Nephron (organoid): ENCODE measurements around the gene ACR.
"Not testable (repeated sequence)": the region's sequence is repeated elsewhere in the genome, so short reads cannot be mapped to it uniquely, and the experiment has no call there.

Experiments used
- H3K27ac Mint-ChIP-seq, 3 experiments: 2 replicates each; pipeline ENCODE4 v1.8.0; 2020; ENCODE audit warnings: mixed read lengths in 3 of 3, mild to moderate bottlenecking in 2 of 3, moderate library complexity in 1 of 3
- H3K27me3 Mint-ChIP-seq: 2 replicates; pipeline ENCODE4 v1.8.0; 2021; ENCODE audit warnings: low read depth, mild to moderate bottlenecking, moderate library complexity, mixed read lengths
- H3K36me3 Mint-ChIP-seq: 2 replicates; pipeline ENCODE4 v1.8.0; 2020; ENCODE audit warnings: low read depth, mixed read lengths
- H3K4me1 Mint-ChIP-seq: 2 replicates; pipeline ENCODE4 v1.8.0; 2020; ENCODE audit warnings: mixed read lengths
- H3K4me3 Mint-ChIP-seq, 3 experiments: 2 replicates each; pipeline ENCODE4 v1.8.0; 2020; ENCODE audit warnings: mild to moderate bottlenecking in 3 of 3, mixed read lengths in 3 of 3, moderate library complexity in 2 of 3
- H3K9me3 Mint-ChIP-seq: 2 replicates; pipeline ENCODE4 v1.8.0; 2020; ENCODE audit warnings: mixed read lengths
- TF ChIP-seq, protein P1 (sequence below), 3 experiments: fragments of 200-600 bp; sonication (generic); IDR thresholded peaks; one replicate each; pipeline ENCODE4 v1.5.0; 2021; ENCODE audit warnings: antibody characterized with exemption in 3 of 3; ENCODE audit not compliant: unreplicated experiment in 3 of 3

ACR gene

GRCh38 chr22:50734986-50735738, 2.8 kb upstream of the ACR start:
- TF ChIP-seq, protein P1, sequence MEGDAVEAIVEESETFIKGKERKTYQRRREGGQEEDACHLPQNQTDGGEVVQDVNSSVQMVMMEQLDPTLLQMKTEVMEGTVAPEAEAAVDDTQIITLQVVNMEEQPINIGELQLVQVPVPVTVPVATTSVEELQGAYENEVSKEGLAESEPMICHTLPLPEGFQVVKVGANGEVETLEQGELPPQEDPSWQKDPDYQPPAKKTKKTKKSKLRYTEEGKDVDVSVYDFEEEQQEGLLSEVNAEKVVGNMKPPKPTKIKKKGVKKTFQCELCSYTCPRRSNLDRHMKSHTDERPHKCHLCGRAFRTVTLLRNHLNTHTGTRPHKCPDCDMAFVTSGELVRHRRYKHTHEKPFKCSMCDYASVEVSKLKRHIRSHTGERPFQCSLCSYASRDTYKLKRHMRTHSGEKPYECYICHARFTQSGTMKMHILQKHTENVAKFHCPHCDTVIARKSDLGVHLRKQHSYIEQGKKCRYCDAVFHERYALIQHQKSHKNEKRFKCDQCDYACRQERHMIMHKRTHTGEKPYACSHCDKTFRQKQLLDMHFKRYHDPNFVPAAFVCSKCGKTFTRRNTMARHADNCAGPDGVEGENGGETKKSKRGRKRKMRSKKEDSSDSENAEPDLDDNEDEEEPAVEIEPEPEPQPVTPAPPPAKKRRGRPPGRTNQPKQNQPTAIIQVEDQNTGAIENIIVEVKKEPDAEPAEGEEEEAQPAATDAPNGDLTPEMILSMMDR (IDR thresholded peaks at IDR 0.05; ENCODE audit: unreplicated experiment in 3 of 3), result no peak
- H3K4me1 Mint-ChIP-seq, result peaks cover 8% of the 10 kb centered on the region
- no peak overlapping the region for H3K4me3 Mint-ChIP-seq
- no peak overlapping the region for H3K27ac Mint-ChIP-seq
- H3K36me3 Mint-ChIP-seq, result no peaks in the 10 kb centered on the region
- no peaks in the 10 kb centered on the region for H3K9me3 Mint-ChIP-seq
- peaks cover 14% of the 10 kb centered on the region for H3K27me3 Mint-ChIP-seq

DNA sequence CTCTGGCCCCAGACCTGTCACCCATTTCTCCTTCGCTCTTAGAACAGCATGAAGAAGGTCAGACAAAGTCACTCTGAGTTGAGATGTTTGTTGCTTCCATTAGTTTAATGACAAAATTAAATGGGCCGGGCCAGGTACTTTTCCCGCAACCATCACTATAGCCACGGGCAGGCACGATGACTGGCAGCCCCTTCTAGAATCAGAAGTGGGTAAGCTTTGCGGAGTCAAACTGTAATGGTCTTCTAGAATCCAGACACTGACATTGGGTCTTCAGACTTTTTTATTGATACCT, 2.3 kb upstream of the ACR start:
- Mint-ChIP-seq H3K4me3 (no peak overlapping the region), H3K4me1 (peaks cover 8% of the 10 kb centered on the region), H3K27me3 (peaks cover 18% of the 10 kb centered on the region), H3K27ac (no peak overlapping the region), H3K9me3 (no peaks in the 10 kb centered on the region), H3K36me3 (no peaks in the 10 kb centered on the region)
- TF ChIP-seq, protein P1 (IDR thresholded peaks at IDR 0.05; ENCODE audit: unreplicated experiment in 3 of 3), result no peak

GRCh38 chr22:50738649-50739227, 734 bp downstream of the ACR start:
- no peak overlapping the region for H3K4me3 Mint-ChIP-seq
- H3K9me3 Mint-ChIP-seq, result no peaks in the 10 kb centered on the region
- H3K27me3 Mint-ChIP-seq, result peaks cover 20% of the 10 kb centered on the region
- TF ChIP-seq, protein P1 (IDR thresholded peaks at IDR 0.05; ENCODE audit: unreplicated experiment in 3 of 3), result no peak
- H3K36me3 Mint-ChIP-seq, result no peaks in the 10 kb centered on the region
- no peak overlapping the region for H3K27ac Mint-ChIP-seq
- peaks cover 2% of the 10 kb centered on the region for H3K4me1 Mint-ChIP-seq

DNA sequence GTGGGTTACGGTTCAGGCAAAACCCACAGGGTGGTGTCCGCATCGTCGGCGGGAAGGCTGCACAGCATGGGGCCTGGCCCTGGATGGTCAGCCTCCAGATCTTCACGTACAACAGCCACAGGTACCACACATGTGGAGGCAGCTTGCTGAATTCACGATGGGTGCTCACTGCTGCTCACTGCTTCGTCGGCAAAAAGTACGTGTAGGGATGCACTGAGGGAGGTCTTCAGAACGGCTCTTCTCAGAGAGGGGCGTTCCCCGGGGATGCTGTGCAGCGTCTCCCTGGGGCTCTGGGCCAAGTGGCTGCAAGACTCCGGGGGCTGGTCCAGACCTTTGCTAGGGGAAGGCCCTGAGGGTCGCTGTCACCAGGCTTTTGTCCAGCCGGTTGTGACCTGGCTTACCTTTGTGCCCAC, 1.3 kb downstream of the ACR start:
- no peaks in the 10 kb centered on the region for H3K36me3 Mint-ChIP-seq
- H3K4me1 Mint-ChIP-seq, result no peaks in the 10 kb centered on the region
- H3K27ac Mint-ChIP-seq, result no peak overlapping the region
- TF ChIP-seq, protein P1 (IDR thresholded peaks at IDR 0.05; ENCODE audit: unreplicated experiment in 3 of 3), result no peak
- no peaks in the 10 kb centered on the region for H3K9me3 Mint-ChIP-seq
- H3K27me3 Mint-ChIP-seq, result peaks cover 17% of the 10 kb centered on the region
- no peak overlapping the region for H3K4me3 Mint-ChIP-seq

GRCh38 chr22:50739894-50740293, 1.9 kb downstream of the ACR start:
- Mint-ChIP-seq H3K27me3 (peaks cover 17% of the 10 kb centered on the region), H3K4me3 (no peak overlapping the region), H3K36me3 (no peaks in the 10 kb centered on the region), H3K9me3 (no peaks in the 10 kb centered on the region), H3K27ac (no peak overlapping the region), H3K4me1 (no peaks in the 10 kb centered on the region)
- TF ChIP-seq, protein P1 (IDR thresholded peaks at IDR 0.05; ENCODE audit: unreplicated experiment in 3 of 3), result no peak

DNA sequence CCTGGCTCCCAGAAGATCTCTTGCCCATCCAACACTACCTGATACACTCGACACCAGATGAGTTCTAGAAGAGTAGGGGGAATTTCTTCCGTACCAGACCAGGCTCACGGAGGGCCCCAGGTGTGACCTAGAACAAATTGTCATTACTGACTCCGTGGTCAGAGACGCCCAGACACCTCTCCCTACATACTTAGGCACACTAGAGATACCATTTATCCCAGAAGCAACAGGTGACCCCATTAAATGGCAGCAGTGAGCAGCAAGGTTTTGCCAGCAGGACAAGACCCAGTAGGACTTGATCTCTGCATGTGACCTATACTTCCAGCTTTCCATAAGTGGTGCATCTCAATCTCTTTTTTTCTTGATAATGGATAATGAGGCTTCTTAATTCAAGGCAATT, 2.7 kb downstream of the ACR start:
- not testable (repeated sequence) for H3K36me3 Mint-ChIP-seq, H3K27ac Mint-ChIP-seq, H3K4me1 Mint-ChIP-seq, H3K4me3 Mint-ChIP-seq, H3K9me3 Mint-ChIP-seq
- peaks cover 17% of the 10 kb centered on the region for H3K27me3 Mint-ChIP-seq

GRCh38 chr22:50744424-50744823, 6.4 kb downstream of the ACR start:
- H3K9me3 Mint-ChIP-seq, H3K36me3 Mint-ChIP-seq, H3K27me3 Mint-ChIP-seq, H3K4me1 Mint-ChIP-seq, H3K4me3 Mint-ChIP-seq, H3K27ac Mint-ChIP-seq: not testable (repeated sequence)

- not testable (repeated sequence) for H3K27me3 Mint-ChIP-seq, H3K27ac Mint-ChIP-seq, H3K4me3 Mint-ChIP-seq, H3K36me3 Mint-ChIP-seq, H3K4me1 Mint-ChIP-seq, H3K9me3 Mint-ChIP-seq
Measured at GRCh38 chr22:50747521-50747920, 9.5 kb downstream of the ACR start.

- not testable (repeated sequence) for H3K4me1 Mint-ChIP-seq
Measured at GRCh38 chr22:50748630-50749029, 10.6 kb downstream of the ACR start.

More at GRCh38 chr22:50748630-50749029, 10.6 kb downstream of the ACR start:
- H3K4me3 Mint-ChIP-seq, H3K9me3 Mint-ChIP-seq, H3K27ac Mint-ChIP-seq, H3K36me3 Mint-ChIP-seq, H3K27me3 Mint-ChIP-seq: not testable (repeated sequence)
